Hypothalamus (tissue), 51 donors: ENCODE data around the gene KRT38.
"Not testable (repeated sequence)": the region's sequence is repeated elsewhere in the genome, so short reads cannot be mapped to it uniquely, and the experiment has no call there.

Source experiments
- DNase-seq, 51 donors: peaks; one replicate each; lab custom pipeline; 2025; lab: John Stamatoyannopoulos, UW

The KRT38 gene

DNA sequence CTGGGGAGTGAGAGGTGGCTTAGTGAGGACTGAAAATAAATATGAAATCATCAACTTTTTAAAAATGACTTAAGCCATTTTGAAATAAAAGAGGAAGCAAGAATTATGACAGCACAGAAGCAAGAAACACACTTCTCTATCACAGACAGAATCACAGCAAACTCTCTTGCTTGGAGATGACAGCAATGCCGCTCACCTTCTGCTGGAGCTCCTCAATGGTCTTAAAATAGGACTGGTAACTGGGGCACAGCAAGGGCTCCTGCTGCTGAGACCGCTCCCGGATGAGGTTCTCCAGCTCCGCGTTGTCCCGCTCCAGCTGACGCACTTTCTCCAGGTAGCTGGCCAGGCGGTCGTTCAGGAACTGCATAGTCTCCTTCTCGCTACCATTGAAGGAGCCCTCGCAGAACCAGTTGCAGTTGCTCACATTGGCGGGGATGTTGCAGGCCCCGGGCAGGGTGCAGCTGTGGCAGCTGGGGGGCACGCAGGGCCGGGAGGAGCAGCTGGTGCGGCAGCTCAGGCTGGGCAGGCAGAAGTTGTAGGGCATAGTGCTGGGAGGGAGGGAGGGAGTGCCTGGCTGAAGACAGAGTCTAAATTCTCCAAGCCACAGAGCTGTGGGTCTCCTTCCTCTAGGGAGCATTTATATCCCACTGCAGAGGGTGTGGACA, 43.7 kb downstream of the KRT38 start, which contains the start of gene KRT31:
TSS of gene KRT31 (minus strand) at position 613 of the 665 bp plus-strand sequence. CDS start at position 544, 69 bp downstream.
- DNase-seq = no peak

DNA sequence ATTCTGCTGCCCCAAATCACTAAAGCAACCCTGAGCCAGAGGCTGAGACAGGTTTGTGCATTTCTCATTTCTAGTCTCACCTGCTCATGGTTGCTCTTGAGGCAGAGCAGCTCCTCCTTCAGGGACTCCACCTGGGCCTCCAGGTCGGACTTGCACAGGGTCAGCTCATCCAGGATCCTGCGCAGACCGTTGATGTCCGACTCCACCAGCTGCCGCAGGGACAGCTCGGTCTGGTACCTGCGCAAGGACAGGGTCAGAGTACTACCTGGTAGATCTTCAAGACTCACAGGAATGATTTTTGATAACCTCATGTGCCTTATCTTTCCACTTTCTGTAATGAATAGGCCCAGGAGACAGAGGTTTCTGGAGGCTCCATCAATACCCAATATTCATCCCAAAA, 44.4 kb downstream of the KRT38 start:
- no peak for DNase-seq

DNA sequence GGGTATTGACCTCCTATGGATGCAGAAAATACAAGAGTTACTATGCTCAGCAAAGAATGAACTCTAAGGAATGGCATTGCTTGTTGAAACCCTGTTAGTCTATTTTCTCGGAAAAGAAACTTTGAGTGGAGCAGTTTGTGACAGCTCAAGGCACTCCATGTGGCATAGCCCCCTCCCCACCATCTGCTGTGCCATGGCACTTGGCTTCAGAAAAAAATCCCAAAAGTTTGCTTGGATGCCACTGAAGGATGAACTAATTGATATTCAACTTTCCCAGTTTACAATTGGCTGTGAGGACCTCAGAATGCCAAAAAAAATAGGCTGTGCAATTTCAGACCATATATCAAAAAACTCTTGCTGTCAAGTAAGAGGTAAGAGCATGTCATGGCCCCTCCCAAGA, 45.2 kb downstream of the KRT38 start:
- DNase-seq = no peak

DNA sequence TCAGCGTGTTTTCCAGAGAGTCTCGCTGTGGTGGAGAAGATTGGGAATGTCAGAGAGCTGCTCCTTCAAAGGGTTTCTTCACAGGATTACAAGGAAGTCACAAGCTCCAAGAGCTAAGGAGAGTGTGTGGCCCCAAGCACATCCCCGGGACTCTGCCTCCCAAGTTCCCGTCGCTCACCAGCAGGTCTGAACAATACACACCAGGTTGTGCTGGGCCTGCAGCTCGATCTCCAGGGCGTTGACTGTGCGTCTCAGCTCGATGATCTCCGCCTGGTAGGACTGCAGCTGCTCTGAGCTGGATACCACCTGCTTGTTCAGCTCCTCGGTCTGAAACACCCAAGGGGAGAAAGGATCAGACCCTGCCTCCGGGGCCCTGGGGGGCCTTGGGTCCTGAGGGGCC, 45.7 kb downstream of the KRT38 start:
- DNase-seq = not testable (repeated sequence)

DNA sequence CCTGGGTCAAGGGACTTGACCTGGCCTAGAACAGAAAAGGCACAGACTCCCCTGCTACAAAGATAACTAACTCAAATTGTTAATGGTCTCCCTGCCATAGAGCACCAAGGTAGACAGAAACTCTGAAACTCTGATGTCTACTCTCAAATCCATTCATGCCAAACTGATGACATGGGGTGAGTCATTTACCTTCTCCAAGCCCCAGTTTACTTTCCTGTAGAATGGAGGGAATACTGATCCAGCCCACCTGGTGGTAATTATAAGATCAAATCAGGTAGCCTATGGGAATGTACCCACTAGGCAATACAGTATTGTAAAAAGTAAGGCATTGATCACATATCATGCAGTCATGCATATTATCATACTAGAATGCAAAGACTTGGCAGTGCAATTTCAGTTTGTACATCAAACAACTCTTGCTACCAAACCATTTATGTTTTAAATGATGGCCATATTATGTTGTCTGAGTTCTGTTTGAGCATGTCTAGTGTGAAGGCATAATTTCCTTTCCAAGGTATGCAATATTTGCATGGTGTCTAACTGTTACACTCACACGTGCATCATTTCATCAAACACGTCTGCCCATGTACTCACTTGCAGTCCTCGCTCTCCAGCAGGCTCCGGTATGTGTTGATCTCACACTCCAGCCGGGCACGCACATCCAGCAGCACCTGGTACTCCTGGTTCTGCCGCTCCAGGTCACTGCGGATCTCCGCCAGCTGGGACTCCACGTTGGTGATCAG, 46.4 kb downstream of the KRT38 start:
- no peak for DNase-seq

DNA sequence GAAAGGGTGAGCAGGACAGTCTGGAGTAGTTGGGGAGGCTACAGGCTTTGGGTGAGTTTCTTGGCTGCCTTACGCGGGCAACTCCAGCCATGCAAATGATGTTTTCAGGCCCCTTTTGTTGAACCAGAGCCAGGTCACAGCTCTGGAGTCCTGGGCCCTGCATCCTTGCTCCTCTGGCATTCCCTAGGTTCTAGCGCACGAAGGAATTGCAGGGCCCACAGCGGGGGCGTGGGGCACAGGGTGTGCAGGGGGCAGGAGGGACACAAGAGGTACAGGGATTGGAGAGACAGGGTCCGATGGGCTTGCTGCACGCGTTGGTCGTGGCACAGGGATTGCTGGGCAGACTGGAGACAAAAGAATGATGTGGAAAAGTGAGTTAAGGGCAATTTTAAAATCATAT, 47.0 kb downstream of the KRT38 start:
- no peak for DNase-seq

DNA sequence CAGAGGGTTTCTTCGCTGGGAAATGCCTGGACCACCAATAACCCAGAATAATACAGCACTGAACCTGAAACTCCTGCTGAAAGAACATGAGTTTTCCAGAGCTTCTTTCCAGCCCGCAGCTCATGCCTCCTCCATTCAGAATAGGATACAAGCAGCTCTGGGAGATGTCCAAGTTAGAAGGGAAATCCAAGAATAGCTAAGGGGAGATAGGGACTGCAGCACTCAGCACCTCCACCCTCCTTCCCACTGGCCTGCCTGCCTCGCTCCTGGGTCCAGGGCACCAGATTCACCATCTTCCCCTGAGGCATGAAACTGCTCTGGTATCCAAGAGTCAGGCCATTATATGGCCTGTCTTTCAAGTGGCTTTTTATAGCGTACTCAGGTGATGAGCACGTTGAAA, 47.5 kb downstream of the KRT38 start:
- no peak for DNase-seq

DNA sequence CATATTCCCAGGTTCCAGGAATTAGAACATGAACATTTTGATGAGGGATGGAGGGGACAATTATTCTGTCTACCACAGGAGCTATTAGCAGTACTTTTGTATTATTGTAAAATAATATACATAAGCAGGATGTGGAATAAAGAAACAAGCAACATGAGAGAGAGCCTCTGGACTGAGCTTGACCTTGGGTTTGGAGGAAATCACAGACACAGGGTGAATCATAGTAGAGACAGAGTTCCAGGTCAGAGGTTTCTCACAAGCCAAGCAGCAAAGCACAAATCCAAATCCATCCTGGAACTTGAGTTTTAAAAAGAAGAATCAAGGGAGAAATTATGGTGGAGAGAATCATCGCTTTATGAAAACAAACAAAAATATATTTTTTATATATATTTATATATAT, 48.5 kb downstream of the KRT38 start:
- DNase-seq = no peak

DNA sequence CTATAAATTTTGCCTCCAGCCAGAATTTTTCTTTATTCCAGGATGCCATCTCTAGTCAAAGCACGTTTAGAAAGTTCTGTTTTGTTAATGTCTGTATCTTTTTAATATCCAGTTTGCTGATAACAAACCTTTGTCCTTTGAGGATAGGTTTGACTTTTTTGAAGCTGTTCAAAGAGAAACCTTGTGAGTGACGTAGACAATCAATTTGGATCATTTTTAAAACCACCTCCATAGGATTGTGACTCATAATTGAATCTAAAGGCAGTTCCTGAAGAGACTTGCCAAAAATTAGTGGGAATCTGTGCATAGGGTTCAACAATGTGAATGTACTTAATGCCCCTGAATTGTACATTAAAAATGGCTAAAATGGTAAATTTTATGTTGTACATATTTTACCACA, 49.2 kb downstream of the KRT38 start:
- no peak for DNase-seq

DNA sequence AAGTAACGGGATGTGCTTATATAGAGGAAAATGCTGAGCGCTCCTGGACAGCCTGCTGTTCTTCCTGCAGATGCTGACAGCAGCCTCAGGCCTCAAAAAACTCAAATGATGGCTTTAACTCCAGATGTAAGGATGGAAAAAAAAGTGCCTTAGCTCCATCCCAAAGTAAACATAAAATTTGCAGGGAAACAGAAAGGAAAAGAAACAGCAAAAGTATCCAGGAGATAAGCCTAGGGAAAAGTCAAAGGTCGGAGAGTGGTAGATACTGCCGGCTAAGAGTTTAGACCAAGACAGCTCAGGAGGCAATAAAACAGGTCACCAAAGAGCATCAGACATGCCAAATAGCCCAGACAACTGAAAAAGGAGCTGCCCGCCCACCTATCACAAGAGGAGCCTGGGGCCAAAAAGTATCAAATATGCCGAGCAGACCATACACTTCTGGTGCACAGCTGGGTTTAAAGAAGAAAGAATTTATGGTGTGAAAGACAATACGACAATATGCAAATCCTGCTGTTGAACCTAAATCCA, 50.3 kb downstream of the KRT38 start:
- no peak for DNase-seq

DNA sequence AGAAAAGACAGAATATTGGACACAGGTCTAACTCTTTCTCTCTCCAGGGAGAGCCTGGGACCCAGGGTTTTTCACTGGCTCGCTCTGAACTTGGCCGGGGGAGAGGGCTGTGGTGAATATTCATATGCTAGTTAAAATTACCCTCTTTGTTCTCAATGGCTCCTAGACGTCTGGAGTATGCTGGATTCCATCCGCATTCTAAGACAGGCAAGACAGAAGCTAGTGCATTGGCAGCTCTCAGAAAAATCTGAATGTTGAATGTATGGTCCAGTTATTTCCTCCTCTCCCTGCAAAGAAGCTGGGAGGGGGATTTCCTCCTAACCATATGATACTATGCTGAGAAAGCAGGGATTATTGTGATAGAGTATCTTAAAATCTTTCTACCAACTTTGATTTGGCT, 53.1 kb downstream of the KRT38 start:
- DNase-seq = no peak

DNA sequence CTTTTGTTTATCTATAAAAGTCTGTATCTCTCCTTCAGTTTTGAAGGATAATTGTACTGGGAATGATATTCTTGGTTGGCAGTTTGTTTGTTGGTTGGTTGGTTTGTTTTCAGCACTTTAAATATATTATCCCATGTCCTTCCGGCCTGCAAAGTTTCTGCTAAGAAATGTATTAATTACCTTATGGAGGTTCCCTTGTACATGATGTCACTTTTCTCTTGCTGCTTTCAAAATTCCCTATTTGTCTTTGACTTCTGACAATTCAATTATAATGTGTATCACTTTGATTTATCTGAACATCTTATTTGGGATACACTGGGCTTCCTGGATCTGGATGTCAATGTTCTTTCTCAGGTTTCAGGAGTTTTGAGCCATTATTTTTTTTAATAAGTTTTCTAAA, 54.6 kb downstream of the KRT38 start:
- DNase-seq = no peak
